Activated CD8-positive, alpha-beta memory T cell treated with anti-CD3 and anti-CD28 coated beads for 48 hours (primary cell): ENCODE data around the gene TCFL5.

Experiments
- DNase-seq, 3 experiments: peaks; one replicate each; pipeline ENCODE4 v3.0.0-alpha.2; 2020; ENCODE audit warnings: low read depth in 2 of 3, low spot score in 2 of 3

The TCFL5 gene

GRCh38 chr20:62861726-62862336 is at the start of gene TCFL5:
TCFL5 (minus strand) TSS chr20:62861822; CDS start chr20:62861670, 152 bp downstream.
- DNase-seq, result peak; percentile 90 to 99 (median 97)

DNA sequence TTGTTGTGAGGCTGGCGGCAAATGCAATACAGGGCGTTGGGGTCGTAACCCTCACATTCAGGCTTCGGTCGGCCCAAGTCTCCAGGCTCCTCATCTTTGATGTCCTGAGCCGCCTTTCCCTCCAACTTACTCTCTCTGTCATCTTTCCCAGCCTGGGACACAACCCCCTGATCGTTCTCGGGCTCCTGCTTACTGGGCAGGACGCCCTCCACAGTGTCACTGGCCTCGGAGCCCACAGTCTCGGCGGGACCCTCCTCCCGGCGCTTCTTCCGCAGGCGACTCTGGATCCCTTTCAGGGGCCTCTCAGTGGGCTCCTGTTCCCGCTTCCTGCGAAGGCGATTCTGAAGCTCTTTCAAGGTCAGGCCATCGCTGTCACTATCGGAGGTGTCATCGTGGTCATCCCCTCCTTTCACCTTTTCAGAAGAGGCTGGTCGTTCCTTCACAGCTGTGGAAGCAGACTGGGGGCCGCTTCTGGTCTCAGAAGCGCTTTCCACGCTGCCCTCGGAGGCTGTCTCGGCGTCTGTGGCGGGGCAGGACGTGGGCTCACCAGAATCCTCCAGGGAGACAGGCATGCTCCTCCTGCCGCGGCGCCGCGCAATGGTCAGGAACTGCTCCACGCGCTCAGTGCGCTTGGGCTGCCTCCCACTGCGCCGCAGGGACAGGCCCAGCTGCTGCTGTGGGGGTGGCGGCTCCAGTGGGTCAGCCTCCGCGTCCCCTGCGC is 49.3 kb upstream of the TCFL5 start:
- no peak for DNase-seq

- DNase-seq, result no peak
Observed at GRCh38 chr20:62910217-62910766, 48.7 kb upstream of the TCFL5 start.

- no peak for DNase-seq
Observed at GRCh38 chr20:62908971-62909791, 47.6 kb upstream of the TCFL5 start.

- no peak for DNase-seq
Observed at GRCh38 chr20:62907384-62908317, 46.0 kb upstream of the TCFL5 start.

DNA sequence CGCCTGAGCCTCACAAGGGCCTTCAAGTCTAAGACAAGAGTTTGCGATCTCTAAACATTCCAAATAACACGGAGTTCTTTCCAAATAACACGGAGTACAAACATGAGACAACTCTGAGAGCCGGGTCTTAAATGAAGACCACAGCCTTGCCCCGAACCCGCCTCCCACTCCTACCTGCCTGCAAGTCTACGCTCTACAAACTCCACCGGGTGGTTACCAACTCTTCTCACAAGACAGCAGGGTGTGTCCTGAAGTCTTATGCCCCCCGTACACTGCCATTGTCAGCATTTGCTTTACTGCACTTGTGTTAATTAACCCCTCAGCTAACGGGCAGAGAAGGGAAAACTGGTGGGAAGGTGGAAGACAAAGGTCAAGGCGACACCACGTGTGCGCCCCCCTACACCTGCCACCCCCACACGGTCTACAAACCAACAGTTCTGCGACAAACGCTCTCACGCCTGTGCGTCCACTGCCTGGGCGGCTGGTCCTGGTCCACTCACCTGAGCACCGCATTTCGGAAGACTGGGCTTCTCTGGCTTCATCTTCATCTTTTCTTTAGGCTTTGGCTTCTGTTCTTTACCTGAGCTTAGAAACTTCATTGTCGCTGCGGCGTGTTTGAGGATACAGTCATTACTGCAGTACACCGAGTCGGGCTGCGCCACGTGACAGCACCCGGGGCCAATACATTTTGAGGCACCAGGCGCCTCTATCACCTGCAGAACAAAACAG is 45.2 kb upstream of the TCFL5 start:
- DNase-seq, result no peak

DNA sequence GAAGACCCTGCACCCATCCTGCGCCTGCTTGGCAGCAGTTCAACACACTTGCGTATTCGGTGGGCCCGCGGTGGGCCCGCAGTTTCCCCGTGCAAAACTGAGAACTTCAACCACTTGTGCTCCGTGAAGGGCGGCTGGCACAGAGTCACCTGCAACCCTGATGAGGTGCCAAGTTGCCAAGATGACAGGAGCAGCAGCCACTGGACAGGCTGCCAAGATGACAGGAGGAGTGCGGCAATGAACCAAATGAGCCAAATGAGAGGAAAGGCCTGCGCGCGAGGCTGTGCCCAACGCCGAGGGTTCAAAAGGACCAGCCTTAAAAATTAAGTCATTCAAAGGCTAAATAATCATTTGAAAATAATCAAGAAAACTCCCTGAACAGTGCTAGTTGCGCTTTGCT is 44.6 kb upstream of the TCFL5 start:
- DNase-seq, result no peak

DNA sequence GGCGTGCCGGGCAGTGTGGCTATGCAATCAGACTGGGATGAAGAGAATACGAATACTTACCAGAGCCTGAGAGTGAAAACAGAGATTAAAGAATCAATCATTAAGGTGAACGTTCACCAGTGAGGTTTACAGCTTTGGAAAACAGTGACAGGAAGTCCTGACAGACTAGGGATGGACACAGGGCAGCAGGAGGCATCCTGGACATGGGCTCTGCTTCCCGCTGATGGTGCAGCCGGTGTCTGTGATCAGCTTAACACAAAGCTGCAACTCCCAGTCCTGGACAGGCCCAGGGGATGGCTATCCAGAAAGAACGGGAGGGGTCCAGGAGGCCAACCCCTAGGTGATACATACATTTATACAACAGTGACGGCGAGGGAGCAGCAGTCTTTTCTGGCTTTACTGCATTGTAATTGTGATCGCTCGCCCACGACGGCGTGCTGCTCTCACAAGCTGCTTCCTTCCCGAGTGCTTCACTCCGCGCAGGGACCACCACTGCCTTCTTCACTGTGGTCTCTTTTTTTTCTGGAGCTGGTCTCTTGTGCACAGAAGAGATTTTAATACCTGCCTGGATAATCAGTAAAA is 44.0 kb upstream of the TCFL5 start:
- no peak for DNase-seq

- no peak for DNase-seq
Observed at GRCh38 chr20:62902926-62903615, 41.4 kb upstream of the TCFL5 start.

- no peak for DNase-seq
Observed at GRCh38 chr20:62901891-62902290, 40.3 kb upstream of the TCFL5 start.

DNA sequence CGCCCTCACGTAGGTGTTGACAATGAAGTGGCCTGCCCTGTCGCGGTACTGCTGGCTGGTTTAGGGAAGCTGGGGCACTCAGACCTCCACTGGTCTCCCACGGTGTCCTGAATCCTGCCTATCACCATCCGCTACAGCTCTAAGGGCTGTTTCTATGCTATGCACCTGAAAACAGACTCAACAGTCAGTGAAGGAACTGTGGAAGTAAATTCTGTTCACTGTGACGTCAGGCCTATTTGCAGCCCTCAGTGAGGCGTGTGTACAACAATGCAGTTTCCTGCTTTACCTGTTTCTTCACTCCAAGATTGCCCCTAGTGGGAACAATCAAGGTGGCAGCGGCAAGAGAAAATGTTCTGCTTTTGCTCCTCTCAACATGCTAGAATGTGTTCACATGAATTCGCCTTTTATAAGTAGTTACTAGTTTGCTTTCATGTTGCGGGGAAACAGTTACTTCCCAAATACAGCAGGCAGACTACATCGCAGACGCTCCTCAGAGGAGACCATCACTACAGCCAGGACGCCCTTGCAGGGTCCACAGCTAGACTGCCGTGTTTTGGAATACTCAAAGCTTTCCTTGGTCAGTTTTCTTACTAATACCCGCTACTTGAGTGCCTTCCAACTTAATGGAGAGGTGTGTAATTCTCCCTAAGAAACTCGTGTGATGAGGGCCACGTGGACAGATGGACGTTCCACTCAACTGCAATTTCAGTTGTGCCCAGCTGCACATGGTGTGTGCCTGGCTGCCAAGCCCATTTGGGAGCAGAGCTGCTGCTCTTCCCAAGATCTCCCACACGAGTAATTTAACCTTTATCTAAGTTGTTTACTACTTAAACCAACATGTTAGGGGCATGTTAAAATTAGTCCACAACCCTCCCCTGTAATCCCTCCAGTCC is 39.3 kb upstream of the TCFL5 start:
- no peak for DNase-seq

DNA sequence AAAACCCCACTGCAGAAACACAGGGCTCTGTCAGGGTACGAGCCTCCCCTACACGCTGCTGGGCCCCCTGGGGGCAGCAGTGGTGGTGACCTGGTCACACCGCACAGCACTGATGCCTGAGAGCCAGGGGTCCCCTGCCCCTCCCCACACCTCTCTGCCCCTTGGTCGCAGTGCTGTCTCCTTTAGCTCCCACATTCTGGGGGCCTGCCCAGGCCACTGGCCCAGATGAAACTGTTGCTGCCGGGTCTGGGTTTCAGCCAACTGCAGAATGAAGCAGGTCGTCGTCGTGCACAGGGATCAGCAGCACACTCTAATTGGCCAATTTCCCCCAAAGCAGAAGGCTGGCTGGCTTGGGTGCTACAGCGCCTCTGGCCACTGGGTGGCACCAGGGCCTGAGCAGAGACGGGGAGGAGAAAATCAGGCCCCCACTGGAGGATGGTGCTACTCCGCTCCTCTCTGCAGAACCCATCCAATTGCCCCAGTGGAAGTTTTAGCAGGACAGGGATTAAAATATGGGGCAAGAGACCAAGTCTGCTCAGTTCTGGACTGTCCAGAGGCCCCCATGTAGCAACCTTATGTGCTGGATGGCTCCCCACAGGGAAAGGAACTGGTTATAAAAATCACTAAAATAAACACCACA is 38.5 kb upstream of the TCFL5 start:
- peak; percentile 39 to 63 (median 39) for DNase-seq

- DNase-seq, result no peak
Observed at GRCh38 chr20:62899633-62900051, 38.0 kb upstream of the TCFL5 start.

DNA sequence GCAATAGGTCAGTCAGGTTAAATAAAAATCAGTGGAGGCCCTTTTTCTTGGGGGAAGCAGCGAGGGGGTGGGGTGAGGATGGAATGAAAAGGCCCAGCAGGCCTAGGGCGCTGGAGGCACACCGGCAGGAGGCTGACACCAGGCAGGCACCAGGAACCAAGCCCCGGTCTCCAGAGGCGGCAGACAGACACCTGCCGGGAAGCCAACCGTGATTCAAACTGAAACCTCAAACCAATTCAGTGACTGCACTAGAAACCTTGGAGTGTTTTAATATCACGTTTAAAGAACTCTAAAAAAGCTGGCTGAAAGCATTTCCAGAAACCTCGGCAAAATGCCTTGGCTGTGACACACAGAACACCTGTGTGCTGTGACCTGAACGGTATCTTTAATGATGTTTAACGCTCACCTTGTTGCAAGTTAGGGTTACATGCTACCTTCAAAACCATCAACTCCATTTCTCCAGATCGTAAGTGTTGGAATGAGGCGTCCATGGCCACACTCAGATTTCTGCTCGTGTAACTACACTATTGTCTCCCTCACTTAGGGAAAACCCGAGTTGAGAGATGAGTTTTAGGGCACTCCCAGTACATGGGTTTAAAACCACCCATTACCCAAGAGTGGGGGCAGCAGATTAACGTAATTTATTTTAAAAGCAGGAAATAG is 37.5 kb upstream of the TCFL5 start:
- DNase-seq, result no peak

- no peak for DNase-seq
Observed at GRCh38 chr20:62898093-62898964, 36.7 kb upstream of the TCFL5 start.

- DNase-seq, result no peak
Observed at GRCh38 chr20:62897666-62898065, 36.0 kb upstream of the TCFL5 start.
